AG04450 (cell line): Measurements from ENCODE around the gene HSD17B11. TPM values are rescaled to one million over a fixed set of nuclear protein-coding genes. Genes with fewer than 3 reads are reported as not detected.
A peak's percentile ranks its signal among the peaks of the same experiment; 100 is the strongest.
"Not testable (repeated sequence)": the region's sequence is repeated elsewhere in the genome, so short reads cannot be mapped to it uniquely, and the experiment has no call there.

Experiments
- CTCF ChIA-PET: fragments of 300-600, 350-600 bp; formaldehyde crosslinking; extraction: SDS; loops from one replicate; lab custom pipeline; 2022; ENCODE audit warnings: antibody characterized with exemption, inconsistent platforms; lab: Charles Lee
- POLR2A ChIA-PET: fragments of 350-600 bp; formaldehyde crosslinking; extraction: SDS; loops from one replicate; lab custom pipeline; 2021; ENCODE audit warnings: antibody characterized with exemption, inconsistent platforms; lab: Yijun Ruan, JAX
- DNase-seq: peaks from one replicate; pipeline ENCODE4 v3.0.0-alpha.2; 2011; ENCODE audit warnings: low read depth, low spot score
- H3K27ac ChIP-seq: one replicate; pipeline ENCODE4 v1.5.1; 2012; ENCODE audit warnings: low read depth, low read length, control low read depth
- H3K27me3 ChIP-seq: one replicate; pipeline ENCODE4 v1.6.0; 2012; ENCODE audit warnings: low read length; ENCODE audit not compliant: control insufficient read depth, insufficient read depth
- H3K4me3 ChIP-seq: 2 replicates; pipeline ENCODE4 v1.5.1; 2011; ENCODE audit warnings: mild to moderate bottlenecking, low read depth, low read length, control low read depth
- H3K9me3 ChIP-seq: 2 replicates; pipeline ENCODE4 v1.5.1; 2012; ENCODE audit warnings: low read length; ENCODE audit not compliant: control insufficient read depth, insufficient read depth
- CTCF ChIP-seq: IDR thresholded peaks from 2 replicates; pipeline ENCODE4 v1.5.1; 2011; ENCODE audit warnings: low read depth, low read length, control low read depth, inconsistent platforms
- polyA plus RNA-seq: library from polyadenylated mRNA; depleted of rRNA; stranded (reverse); fragments of >200 nt; gene quantifications from 2 replicates; pipeline ENCODE4 v1.2.3, GENCODE V29; 2011

Gene HSD17B11
- polyA plus RNA-seq, 1 experiment = 49.7 TPM

- Histone ChIP-seq H3K27me3 (no peaks in the 10 kb centered on the region), H3K9me3 (peaks cover 3% of the 10 kb centered on the region), H3K27ac (no peak overlapping the region), H3K4me3 (no peak overlapping the region)
- TF ChIP-seq CTCF = no peak
- ChIA-PET CTCF (interaction anchor here (0.6 to 6.3 kb wide), 4 partner anchors 12 to 25 kb away, joined by 3 to 48 read pairs (median 3); no protein-coding TSS in a partner anchor), POLR2A (no interaction called here)
- DNase-seq = no peak
Observed at GRCh38 chr4:87392183-87392582, 1.2 kb upstream of the HSD17B11 start.

- no peak for DNase-seq
- Histone ChIP-seq H3K4me3 (peak overlapping the region; percentile 79), H3K27ac (peak overlapping the region; percentile 79), H3K27me3 (no peaks in the 10 kb centered on the region), H3K9me3 (peaks cover 3% of the 10 kb centered on the region)
- ChIA-PET POLR2A (interaction anchor here (0.7 to 1.7 kb wide), 4 partner anchors 19 to 121 kb away, joined by 4 to 27 read pairs (median 5); partner anchors contain the start of gene NUDT9), CTCF (interaction anchor here (0.6 to 6.3 kb wide), 8 partner anchors 9 to 73 kb away, joined by 3 to 48 read pairs (median 3); no protein-coding TSS in a partner anchor)
- no peak for TF ChIP-seq CTCF
Observed at GRCh38 chr4:87391576-87392054, 627 bp upstream of the HSD17B11 start.

- TF ChIP-seq CTCF = no peak
- Histone ChIP-seq H3K4me3 (peak overlapping the region; percentile 79), H3K27me3 (no peaks in the 10 kb centered on the region), H3K9me3 (peaks cover 3% of the 10 kb centered on the region), H3K27ac (peak overlapping the region; percentile 79)
- POLR2A ChIA-PET = interaction anchor here (0.9 to 1.7 kb wide), 5 partner anchors 11 to 71 kb away, joined by 3 to 27 read pairs (median 5); partner anchors contain the start of gene NUDT9
- CTCF ChIA-PET = interaction anchor here (0.7 to 6.3 kb wide), 16 partner anchors 8 to 256 kb away, joined by 3 to 48 read pairs (median 4); partner anchors contain the start of gene NUDT9
- no peak for DNase-seq
Observed at GRCh38 chr4:87390551-87390890, 467 bp downstream of the HSD17B11 start.

- not testable (repeated sequence) for H3K9me3 ChIP-seq, H3K27ac ChIP-seq
- POLR2A ChIA-PET = interaction anchor here (0.9 to 1.7 kb wide), 4 partner anchors 12 to 71 kb away, joined by 3 to 27 read pairs (median 4); partner anchors contain the start of gene NUDT9
Observed at GRCh38 chr4:87390055-87390454, 933 bp downstream of the HSD17B11 start.

GRCh38 chr4:87388901-87389300 lies 2.1 kb downstream of the HSD17B11 start:
- peaks cover 3% of the 10 kb centered on the region for H3K9me3 ChIP-seq
- CTCF ChIA-PET = interaction anchor here (6.3 kb wide), 1 partner anchor 13 kb away, joined by 48 read pairs; no protein-coding TSS in a partner anchor
- H3K4me3 ChIP-seq = no peak overlapping the region

More at GRCh38 chr4:87390055-87390454, 933 bp downstream of the HSD17B11 start:
- peak overlapping the region; percentile 79 for H3K4me3 ChIP-seq
- DNase-seq, H3K27me3 ChIP-seq: not testable (repeated sequence)
- CTCF ChIA-PET = interaction anchor here (0.9 to 6.3 kb wide), 9 partner anchors 11 to 240 kb away, joined by 3 to 48 read pairs (median 5); partner anchors contain the start of gene NUDT9

More at GRCh38 chr4:87388901-87389300, 2.1 kb downstream of the HSD17B11 start:
- no peak for TF ChIP-seq CTCF
- POLR2A ChIA-PET = interaction anchor here (0.6 kb wide), 1 partner anchor 34 kb away, joined by 3 read pairs; no protein-coding TSS in a partner anchor
- Histone ChIP-seq H3K27me3 (no peaks in the 10 kb centered on the region), H3K27ac (no peak overlapping the region)
- DNase-seq = no peak
